H9 (cell line): ENCODE data around the gene MPHOSPH6. TPM values are rescaled to one million over a fixed set of nuclear protein-coding genes. Genes with fewer than 3 reads are reported as not detected.

Source experiments
- DNase-seq: peaks from one replicate; pipeline ENCODE4 v3.0.0-alpha.2; 2017
- H2AFZ ChIP-seq: one replicate; pipeline ENCODE4 v1.6.1; 2013; ENCODE audit warnings: mild to moderate bottlenecking, low read length, control low read depth, moderate library complexity
- H2AK5ac ChIP-seq: 2 replicates; pipeline ENCODE4 v1.6.1; 2013; ENCODE audit warnings: low read length, control low read depth, mixed read lengths; ENCODE audit not compliant: insufficient read length
- H2BK120ac ChIP-seq: one replicate; pipeline ENCODE4 v1.6.1; 2013; ENCODE audit warnings: low read depth, mild to moderate bottlenecking, low read length, control low read depth, inconsistent platforms; ENCODE audit not compliant: poor library complexity, severe bottlenecking
- H2BK12ac ChIP-seq: 2 replicates; pipeline ENCODE4 v1.6.1; 2013; ENCODE audit warnings: low read length, control low read depth, mixed read lengths, low read depth; ENCODE audit not compliant: insufficient read length
- H2BK15ac ChIP-seq: 2 replicates; pipeline ENCODE4 v1.6.1; 2013; ENCODE audit warnings: low read depth, low read length, control low read depth
- H2BK20ac ChIP-seq: one replicate; pipeline ENCODE4 v1.6.1; 2013; ENCODE audit warnings: low read depth, mild to moderate bottlenecking, low read length, control low read depth, inconsistent platforms; ENCODE audit not compliant: poor library complexity, severe bottlenecking
- H2BK5ac ChIP-seq: 2 replicates; pipeline ENCODE4 v1.6.1; 2013; ENCODE audit warnings: low read length, control low read depth, mixed read lengths; ENCODE audit not compliant: insufficient read length
- H3K14ac ChIP-seq: 2 replicates; pipeline ENCODE4 v1.6.1; 2013; ENCODE audit warnings: low read length, control low read depth; ENCODE audit not compliant: insufficient read depth
- H3K18ac ChIP-seq: 2 replicates; pipeline ENCODE4 v1.6.1; 2013; ENCODE audit warnings: low read depth, mild to moderate bottlenecking, mixed read lengths, low read length, control low read depth; ENCODE audit not compliant: insufficient read length
- H3K23ac ChIP-seq: 2 replicates; pipeline ENCODE4 v1.6.1; 2013; ENCODE audit warnings: low read length, control low read depth, mixed read lengths, low read depth; ENCODE audit not compliant: insufficient read length
- H3K23me2 ChIP-seq: 2 replicates; pipeline ENCODE4 v1.6.1; 2013; ENCODE audit warnings: low read depth, mild to moderate bottlenecking, mixed read lengths, low read length, control low read depth; ENCODE audit not compliant: insufficient read length, poor library complexity, severe bottlenecking
- H3K27ac ChIP-seq: 2 replicates; pipeline ENCODE4 v1.5.1; 2013; ENCODE audit warnings: low read length, control low read depth, mixed read lengths, low read depth; ENCODE audit not compliant: insufficient read length
- H3K27me3 ChIP-seq: 2 replicates; pipeline ENCODE4 v1.6.1; 2013; ENCODE audit warnings: low read length, control low read depth, inconsistent platforms; ENCODE audit not compliant: insufficient read depth
- H3K4ac ChIP-seq: 2 replicates; pipeline ENCODE4 v1.6.1; 2013; ENCODE audit warnings: low read depth, mild to moderate bottlenecking, control low read depth, inconsistent platforms, low read length, moderate library complexity
- H3K4me1 ChIP-seq: 2 replicates; pipeline ENCODE4 v1.6.1; 2013; ENCODE audit warnings: low read length, control low read depth, inconsistent platforms; ENCODE audit not compliant: insufficient read depth
- H3K4me2 ChIP-seq: 2 replicates; pipeline ENCODE4 v1.6.1; 2013; ENCODE audit warnings: low read length, control low read depth, mixed read lengths; ENCODE audit not compliant: insufficient read length, insufficient read depth
- H3K56ac ChIP-seq: 2 replicates; pipeline ENCODE4 v1.6.1; 2013; ENCODE audit warnings: low read depth, mild to moderate bottlenecking, mixed read lengths, low read length, control low read depth; ENCODE audit not compliant: insufficient read length
- H3K79me1 ChIP-seq: 2 replicates; pipeline ENCODE4 v1.6.1; 2013; ENCODE audit warnings: low read depth, mild to moderate bottlenecking, moderate library complexity, low read length, control low read depth, inconsistent platforms; ENCODE audit not compliant: insufficient read depth, poor library complexity, severe bottlenecking
- H3K79me2 ChIP-seq: 2 replicates; pipeline ENCODE4 v1.6.1; 2013; ENCODE audit warnings: low read length, control low read depth, inconsistent platforms; ENCODE audit not compliant: insufficient read depth
- H3K9ac ChIP-seq: 2 replicates; pipeline ENCODE4 v1.6.1; 2013; ENCODE audit warnings: low read length, control low read depth, mixed read lengths; ENCODE audit not compliant: insufficient read length; ENCODE audit errors: extremely low read depth
- H3K9me3 ChIP-seq: one replicate; pipeline ENCODE4 v1.6.1; 2013; ENCODE audit warnings: low read depth, low read length, inconsistent platforms; ENCODE audit not compliant: control insufficient read depth
- H3T11ph ChIP-seq: one replicate; pipeline ENCODE4 v1.6.1; 2013; ENCODE audit warnings: mild to moderate bottlenecking, low read length, control low read depth, inconsistent platforms
- H4K20me1 ChIP-seq: one replicate; pipeline ENCODE4 v1.6.1; 2013; ENCODE audit not compliant: control insufficient read depth, insufficient read length, insufficient read depth
- H4K5ac ChIP-seq: 2 replicates; pipeline ENCODE4 v1.6.1; 2013; ENCODE audit warnings: low read depth, mild to moderate bottlenecking, mixed read lengths, low read length, control low read depth; ENCODE audit not compliant: insufficient read length
- H4K8ac ChIP-seq: replicated peaks from 2 replicates; pipeline ENCODE4 v1.6.1; 2013; ENCODE audit warnings: low read length, control low read depth, mixed read lengths, low read depth; ENCODE audit not compliant: insufficient read length
- H4K91ac ChIP-seq: 2 replicates; pipeline ENCODE4 v1.6.1; 2013; ENCODE audit warnings: low read depth, mild to moderate bottlenecking, moderate library complexity, mixed read lengths, low read length, control low read depth; ENCODE audit not compliant: insufficient read length
- H3K27ac Mint-ChIP-seq, 3 experiments: 2 replicates in 2 of 3; 3 replicates in 1 of 3; pipeline ENCODE4 v1.8.0; 2020 to 2021; ENCODE audit warnings: mixed read lengths in 3 of 3, mild to moderate bottlenecking in 1 of 3, moderate library complexity in 1 of 3
- H3K27me3 Mint-ChIP-seq: 2 replicates; pipeline ENCODE4 v1.8.0; 2021; ENCODE audit warnings: low read depth, mild to moderate bottlenecking, moderate library complexity, mixed read lengths
- H3K36me3 Mint-ChIP-seq, 3 experiments: 2 replicates in 2 of 3; 3 replicates in 1 of 3; pipeline ENCODE4 v1.8.0; 2020 to 2021; ENCODE audit warnings: low read depth in 3 of 3, mixed read lengths in 3 of 3; ENCODE audit not compliant: insufficient read depth in 1 of 3
- H3K4me1 Mint-ChIP-seq, 2 experiments: 2 replicates each; pipeline ENCODE4 v1.8.0; 2020; ENCODE audit warnings: mixed read lengths in 2 of 2
- H3K4me3 Mint-ChIP-seq, 2 experiments: 2 replicates in 1 of 2; 3 replicates in 1 of 2; pipeline ENCODE4 v1.8.0; 2020 to 2021; ENCODE audit warnings: mild to moderate bottlenecking in 2 of 2, mixed read lengths in 2 of 2, moderate library complexity in 1 of 2
- H3K9me3 Mint-ChIP-seq, 2 experiments: 2 replicates in 1 of 2; 3 replicates in 1 of 2; pipeline ENCODE4 v1.8.0; 2020; ENCODE audit warnings: mild to moderate bottlenecking in 2 of 2, mixed read lengths in 2 of 2, moderate library complexity in 1 of 2
- CTCF ChIP-seq: fragments of 200-600 bp; sonication (generic); conservative IDR thresholded peaks from 3 replicates; pipeline ENCODE4 v1.8.0; 2021; ENCODE audit warnings: antibody characterized with exemption, mild to moderate bottlenecking
- WGBS: extraction: QIAGEN DNeasy Blood & Tissue Kit; methylation state at CpG from one replicate; pipeline ENCODE4 v1.1.7; 2013; ENCODE audit warnings: missing lambda C conversion rate, low lambda C conversion rate, mixed read lengths; ENCODE audit not compliant: insufficient read length; ENCODE audit errors: extremely low coverage; 5-methylcytosine and 5-hydroxymethylcytosine counted together
- total RNA-seq: library from RNA; stranded (reverse); gene quantifications from 2 replicates; pipeline ENCODE4 v1.2.1, GENCODE V29; 2021

The MPHOSPH6 gene
- total RNA-seq, 1 experiment from 2014 or later = 38.3 TPM

- no peaks in the 10 kb centered on the region for H3K79me1 ChIP-seq
- Mint-ChIP-seq H3K27me3 (no peaks in the 10 kb centered on the region; the same call in 1 of the 2 replicates), H3K36me3 (no peaks in the 10 kb centered on the region), H3K4me1 (0 out of 4 replicates have a peak, but pooled peaks cover 0 to 2% of the 10 kb centered on the region in 2 experiments), H3K9me3 (no peaks in the 10 kb centered on the region; a peak in 1 of 5 replicates), H3K4me3 (no peak overlapping the region), H3K27ac (no peak overlapping the region; a peak in 1 of 7 replicates)
- H2BK120ac ChIP-seq = no peak overlapping the region
- no CpG with 5 or more reads among the region's 1 CpG for WGBS
- no peak overlapping the region for H3K4ac ChIP-seq
- H4K8ac ChIP-seq = peak overlapping the region; percentile 60
- H3K27ac ChIP-seq = no peak overlapping the region
- no peak overlapping the region for H3K4me2 ChIP-seq
- no peaks in the 10 kb centered on the region for H4K20me1 ChIP-seq
- H3K14ac ChIP-seq = no peak overlapping the region
- H2AFZ ChIP-seq = no peak overlapping the region
- no peak overlapping the region for H3T11ph ChIP-seq
- H2BK20ac ChIP-seq = no peak overlapping the region
- no peak overlapping the region for H2BK15ac ChIP-seq
- no peak overlapping the region for H3K56ac ChIP-seq
- no peaks in the 10 kb centered on the region for H3K23me2 ChIP-seq
- H3K4me1 ChIP-seq = no peaks in the 10 kb centered on the region
- no peak for TF ChIP-seq CTCF
- no peak overlapping the region for H2BK12ac ChIP-seq
- H3K9me3 ChIP-seq = no peaks in the 10 kb centered on the region
- no peak overlapping the region for H3K18ac ChIP-seq
- H3K9ac ChIP-seq = no peak overlapping the region
- H3K23ac ChIP-seq = no peak overlapping the region
- H3K79me2 ChIP-seq = no peaks in the 10 kb centered on the region
- DNase-seq = no peak
- no peak overlapping the region for H4K91ac ChIP-seq
- no peak overlapping the region for H4K5ac ChIP-seq
- H3K27me3 ChIP-seq = no peaks in the 10 kb centered on the region
- H2BK5ac ChIP-seq = no peak overlapping the region
- H2AK5ac ChIP-seq = no peak overlapping the region
Measured at GRCh38 chr16:82199209-82199608, 29.2 kb upstream of the MPHOSPH6 start.
